ENCODE data around the gene TMEM150C.

Gene TMEM150C

DNA sequence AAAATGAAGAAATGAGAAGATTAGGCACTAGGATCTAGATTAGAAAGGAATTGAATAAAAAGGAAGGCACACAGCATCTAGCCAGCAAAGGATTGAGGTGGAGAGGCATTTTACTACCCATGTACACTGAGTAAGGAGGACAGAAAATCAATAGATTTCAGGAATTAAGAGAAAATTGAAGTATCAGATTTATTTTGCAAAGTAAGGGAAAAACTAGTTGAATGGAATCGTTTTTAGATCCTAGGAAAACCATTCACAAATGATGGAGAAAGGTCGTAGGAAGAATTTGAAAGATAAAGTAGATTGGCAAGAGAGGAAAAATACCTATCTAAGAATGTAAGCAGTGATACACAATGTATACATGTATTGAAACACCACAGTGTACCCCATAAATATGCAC, 100.1 kb downstream of the TMEM150C start:
- H3K9me3 ChIP-seq (ENCODE audit: control insufficient read depth, insufficient read depth, low read length) = no peaks in the 10 kb centered on the region
- no peak overlapping the region for H3K4me3 ChIP-seq (ENCODE audit: low read depth, low read length)
- H3K27me3 ChIP-seq (ENCODE audit: control insufficient read depth, insufficient read depth, low read length) = no peaks in the 10 kb centered on the region
- H3K36me3 ChIP-seq (ENCODE audit: control insufficient read depth, insufficient read depth, low read length) = peaks cover 18% of the 10 kb centered on the region
- no peak overlapping the region for H3K9ac ChIP-seq (ENCODE audit: low read depth, low read length)
- no peaks in the 10 kb centered on the region for H3K4me1 ChIP-seq (ENCODE audit: control insufficient read depth, insufficient read depth, low read length)

DNA sequence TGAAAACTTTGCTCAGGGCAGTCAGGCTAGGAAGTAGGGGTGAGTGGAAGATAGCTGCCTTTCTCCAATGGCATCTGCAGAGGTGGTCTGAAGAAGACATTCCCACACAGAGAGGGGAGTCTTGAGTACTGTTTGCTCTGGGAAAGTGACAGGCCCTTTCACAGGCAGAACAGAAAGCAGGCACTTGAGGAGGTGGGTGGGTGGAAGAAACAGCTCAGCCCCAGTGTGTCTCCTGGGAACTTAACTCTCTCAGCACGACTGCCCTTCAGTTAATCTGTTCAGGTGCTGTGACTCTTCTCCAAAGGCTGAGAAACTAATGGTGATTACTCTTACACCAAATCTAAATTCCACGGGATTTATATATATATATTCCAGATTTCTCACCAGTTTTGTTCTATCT, 103.1 kb downstream of the TMEM150C start:
- Histone ChIP-seq H3K27me3 (ENCODE audit: control insufficient read depth, insufficient read depth, low read length) (no peaks in the 10 kb centered on the region), H3K36me3 (ENCODE audit: control insufficient read depth, insufficient read depth, low read length) (peaks cover 21% of the 10 kb centered on the region), H3K9me3 (ENCODE audit: control insufficient read depth, insufficient read depth, low read length) (no peaks in the 10 kb centered on the region), H3K4me1 (ENCODE audit: control insufficient read depth, insufficient read depth, low read length) (no peaks in the 10 kb centered on the region), H3K9ac (ENCODE audit: low read depth, low read length) (no peak overlapping the region), H3K4me3 (ENCODE audit: low read depth, low read length) (no peak overlapping the region)

DNA sequence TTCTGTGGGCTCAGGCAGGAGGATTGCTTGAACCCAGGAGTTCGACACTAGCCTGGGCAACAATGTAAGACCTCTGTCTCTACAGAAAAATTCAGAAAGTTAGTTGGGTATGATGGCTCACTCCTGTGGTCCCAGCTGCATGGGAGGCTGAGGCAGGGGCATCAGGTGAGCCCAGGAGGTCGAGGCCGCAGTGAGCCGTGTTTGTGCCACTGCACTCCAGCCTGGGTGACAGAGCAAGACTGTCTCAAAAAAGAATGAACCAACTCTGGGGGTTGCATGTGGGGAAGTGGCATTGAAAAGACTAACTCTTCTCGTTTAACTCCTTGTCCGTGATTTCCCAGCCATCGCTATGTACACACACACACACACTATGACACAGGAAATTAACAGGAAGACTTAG, 104.5 kb downstream of the TMEM150C start:
- peaks cover 18% of the 10 kb centered on the region for H3K36me3 ChIP-seq (ENCODE audit: control insufficient read depth, insufficient read depth, low read length)
- H3K4me1 ChIP-seq (ENCODE audit: control insufficient read depth, insufficient read depth, low read length) = no peaks in the 10 kb centered on the region
- H3K27me3 ChIP-seq (ENCODE audit: control insufficient read depth, insufficient read depth, low read length) = no peaks in the 10 kb centered on the region
- H3K9me3 ChIP-seq (ENCODE audit: control insufficient read depth, insufficient read depth, low read length) = no peaks in the 10 kb centered on the region
- H3K9ac ChIP-seq (ENCODE audit: low read depth, low read length) = no peak overlapping the region
- H3K4me3 ChIP-seq (ENCODE audit: low read depth, low read length) = no peak overlapping the region

DNA sequence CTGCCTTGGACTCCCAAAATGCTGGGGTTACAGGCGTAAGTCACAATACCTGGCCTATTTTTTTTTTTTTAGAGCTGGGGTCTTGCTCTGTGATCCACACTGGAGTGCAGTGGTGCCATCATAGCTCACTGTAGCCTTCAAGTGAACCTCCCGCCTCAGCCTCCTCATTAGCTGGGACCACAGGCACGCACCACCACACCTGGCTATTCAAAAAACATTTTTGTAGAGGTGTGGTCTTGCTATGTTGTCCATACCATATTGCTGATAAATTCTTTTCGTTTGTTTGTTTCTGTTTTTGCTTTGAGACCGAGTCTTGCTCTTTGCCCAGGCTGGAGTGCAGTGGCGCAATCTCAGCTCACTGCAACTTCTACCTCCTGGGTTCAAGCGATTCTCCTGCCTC, 109.8 kb downstream of the TMEM150C start:
- Histone ChIP-seq H3K27me3 (ENCODE audit: control insufficient read depth, insufficient read depth, low read length) (no peaks in the 10 kb centered on the region), H3K36me3 (ENCODE audit: control insufficient read depth, insufficient read depth, low read length) (peaks cover 32% of the 10 kb centered on the region), H3K4me3 (ENCODE audit: low read depth, low read length) (no peak overlapping the region), H3K9ac (ENCODE audit: low read depth, low read length) (no peak overlapping the region), H3K9me3 (ENCODE audit: control insufficient read depth, insufficient read depth, low read length) (no peaks in the 10 kb centered on the region), H3K4me1 (ENCODE audit: control insufficient read depth, insufficient read depth, low read length) (no peaks in the 10 kb centered on the region)

DNA sequence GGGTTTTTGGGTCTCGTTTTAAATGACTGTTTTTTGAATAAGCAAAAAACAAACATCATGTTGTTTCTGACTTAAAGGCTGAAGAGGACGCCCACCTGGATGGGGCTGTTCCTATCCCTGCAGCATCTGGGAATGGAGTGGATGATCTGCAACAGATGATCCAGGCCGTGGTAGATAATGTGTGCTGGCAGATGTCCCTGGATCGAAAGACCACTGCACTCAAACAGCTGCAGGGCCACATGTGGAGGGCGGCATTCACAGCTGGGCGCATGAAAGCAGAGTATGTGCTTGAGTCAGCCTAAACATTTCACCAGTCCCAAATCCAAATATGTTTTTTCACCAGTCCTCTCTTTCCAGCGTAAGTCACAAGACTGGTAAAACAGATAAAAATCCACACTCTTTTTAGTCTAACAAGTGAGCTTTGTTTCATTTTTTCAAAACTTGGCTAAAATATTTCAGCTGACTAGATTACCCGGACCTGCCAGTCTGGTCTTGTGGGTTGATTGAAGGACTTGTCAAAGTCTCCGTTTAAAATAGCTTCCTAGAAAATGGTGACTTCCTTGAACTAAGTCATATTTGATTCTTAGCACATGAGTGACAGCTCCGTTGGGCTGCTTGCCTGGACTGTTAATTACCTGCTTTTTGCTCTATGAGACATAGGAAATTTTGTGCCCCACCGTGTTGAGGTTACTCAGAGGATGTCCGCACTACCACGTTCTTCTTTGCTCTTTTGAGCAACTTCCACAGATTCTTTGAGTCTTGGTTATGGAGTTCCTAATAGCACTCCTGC, 110.6 kb downstream of the TMEM150C start:
- H3K9ac ChIP-seq (ENCODE audit: low read depth, low read length) = no peak overlapping the region
- H3K27me3 ChIP-seq (ENCODE audit: control insufficient read depth, insufficient read depth, low read length) = no peaks in the 10 kb centered on the region

DNA sequence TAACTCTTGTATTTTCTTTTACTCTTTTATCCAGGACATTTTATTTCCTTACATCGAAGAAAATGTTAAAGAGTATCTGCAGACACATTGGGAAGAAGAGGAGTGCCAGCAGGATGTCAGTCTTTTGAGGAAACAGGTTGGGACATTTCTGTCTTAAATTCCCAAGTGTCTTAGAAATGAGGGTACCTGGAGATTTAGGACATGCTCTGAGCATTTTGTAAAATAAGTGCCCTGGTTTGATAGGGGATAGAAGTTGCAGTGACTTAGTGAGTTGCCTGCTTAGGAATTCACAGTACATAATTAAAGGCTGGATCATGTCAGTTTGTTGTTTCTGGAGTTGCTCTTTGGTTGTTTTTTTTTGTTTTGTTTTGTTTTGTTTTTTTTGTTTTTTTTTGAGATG, 113.9 kb downstream of the TMEM150C start:
- Histone ChIP-seq H3K4me3 (ENCODE audit: low read depth, low read length) (no peak overlapping the region), H3K27me3 (ENCODE audit: control insufficient read depth, insufficient read depth, low read length) (no peaks in the 10 kb centered on the region), H3K9me3 (ENCODE audit: control insufficient read depth, insufficient read depth, low read length) (no peaks in the 10 kb centered on the region), H3K36me3 (ENCODE audit: control insufficient read depth, insufficient read depth, low read length) (peaks cover 29% of the 10 kb centered on the region), H3K4me1 (ENCODE audit: control insufficient read depth, insufficient read depth, low read length) (no peaks in the 10 kb centered on the region), H3K9ac (ENCODE audit: low read depth, low read length) (no peak overlapping the region)

More for the DNA sequence above, 110.6 kb downstream of the TMEM150C start:
- no peaks in the 10 kb centered on the region for H3K4me1 ChIP-seq (ENCODE audit: control insufficient read depth, insufficient read depth, low read length)
- H3K4me3 ChIP-seq (ENCODE audit: low read depth, low read length) = no peak overlapping the region
- no peaks in the 10 kb centered on the region for H3K9me3 ChIP-seq (ENCODE audit: control insufficient read depth, insufficient read depth, low read length)
- peaks cover 30% of the 10 kb centered on the region for H3K36me3 ChIP-seq (ENCODE audit: control insufficient read depth, insufficient read depth, low read length)

DNA sequence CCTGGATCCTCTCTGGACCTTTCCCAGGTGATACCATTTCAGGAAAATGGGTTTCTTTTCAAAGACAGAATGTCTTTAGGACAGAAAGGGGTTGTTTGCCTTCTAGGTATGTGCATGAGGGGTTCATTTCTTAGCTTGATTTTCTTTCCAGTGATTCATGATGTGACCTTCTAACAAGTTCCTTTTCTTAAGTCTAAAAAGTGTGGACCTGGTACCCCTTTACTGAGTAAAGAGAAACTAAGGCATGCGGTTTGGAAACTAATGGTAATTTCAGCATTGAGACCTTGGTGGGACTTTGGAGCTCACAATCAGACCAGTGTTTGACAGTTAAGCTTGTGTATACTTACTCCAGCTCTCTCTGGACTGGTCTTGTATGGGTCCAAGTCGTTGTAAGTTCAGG, 122.7 kb downstream of the TMEM150C start:
- Histone ChIP-seq H3K9ac (ENCODE audit: low read depth, low read length) (no peak overlapping the region), H3K27me3 (ENCODE audit: control insufficient read depth, insufficient read depth, low read length) (no peaks in the 10 kb centered on the region), H3K4me1 (ENCODE audit: control insufficient read depth, insufficient read depth, low read length) (peaks cover 11% of the 10 kb centered on the region), H3K36me3 (ENCODE audit: control insufficient read depth, insufficient read depth, low read length) (no peaks in the 10 kb centered on the region), H3K9me3 (ENCODE audit: control insufficient read depth, insufficient read depth, low read length) (no peaks in the 10 kb centered on the region), H3K4me3 (ENCODE audit: low read depth, low read length) (no peak overlapping the region)

DNA sequence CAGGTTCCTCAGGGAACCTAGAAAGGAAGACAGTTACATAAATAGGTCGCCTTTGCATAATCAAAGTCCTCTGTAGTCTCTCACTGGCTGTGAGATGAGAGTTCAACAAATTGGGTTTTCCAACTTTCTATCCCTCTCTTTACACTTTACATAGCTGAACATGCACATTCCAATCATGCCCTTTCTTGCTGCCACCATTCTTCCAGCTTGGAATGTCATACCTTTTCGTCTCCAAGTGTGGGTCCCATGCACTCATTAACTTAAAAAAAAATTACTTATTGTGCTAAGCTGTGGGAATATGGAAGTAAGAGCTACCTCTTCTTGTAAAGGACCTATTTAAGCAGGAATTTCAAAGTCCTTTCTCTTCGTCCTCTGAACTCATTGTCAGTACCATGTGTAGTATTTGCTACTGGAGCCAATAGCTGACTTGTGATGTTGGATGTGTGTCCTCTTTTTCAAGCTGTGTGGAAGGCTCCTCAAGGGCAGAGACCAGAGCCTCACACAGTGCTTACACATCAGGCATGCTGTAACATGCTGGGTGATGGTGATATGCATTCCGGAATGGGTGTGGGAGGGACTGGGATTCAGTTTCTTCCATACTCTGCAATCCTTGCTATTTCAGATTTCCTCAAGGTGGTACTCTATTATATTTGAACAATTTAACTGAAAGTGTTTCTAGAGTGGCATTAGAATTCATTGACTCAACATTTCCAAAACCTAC, 124.3 kb downstream of the TMEM150C start:
- Histone ChIP-seq H3K27me3 (ENCODE audit: control insufficient read depth, insufficient read depth, low read length) (no peaks in the 10 kb centered on the region), H3K36me3 (ENCODE audit: control insufficient read depth, insufficient read depth, low read length) (no peaks in the 10 kb centered on the region), H3K4me3 (ENCODE audit: low read depth, low read length) (no peak overlapping the region), H3K9ac (ENCODE audit: low read depth, low read length) (no peak overlapping the region), H3K9me3 (ENCODE audit: control insufficient read depth, insufficient read depth, low read length) (no peaks in the 10 kb centered on the region), H3K4me1 (ENCODE audit: control insufficient read depth, insufficient read depth, low read length) (peaks cover 14% of the 10 kb centered on the region)

DNA sequence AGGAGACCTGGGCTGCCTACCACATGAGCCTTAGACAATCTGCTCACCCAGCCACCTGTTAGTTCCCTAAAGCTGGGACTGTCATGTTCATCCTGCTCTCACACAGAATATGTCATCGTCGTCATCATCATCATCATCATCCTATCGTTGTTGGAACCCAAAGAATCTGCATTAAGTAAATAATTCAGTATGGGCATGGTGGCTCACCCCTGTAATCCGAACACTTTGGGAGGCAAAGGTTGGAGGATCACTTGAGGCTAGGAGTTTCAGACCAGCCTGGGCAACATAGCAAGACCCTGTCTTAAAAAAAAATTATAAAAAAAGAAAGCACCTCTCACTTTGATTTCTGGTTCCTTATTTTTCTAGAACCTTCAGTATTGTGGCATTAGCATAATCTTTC, 125.0 kb downstream of the TMEM150C start:
- Histone ChIP-seq H3K4me3 (ENCODE audit: low read depth, low read length) (no peak overlapping the region), H3K36me3 (ENCODE audit: control insufficient read depth, insufficient read depth, low read length) (no peaks in the 10 kb centered on the region), H3K27me3 (ENCODE audit: control insufficient read depth, insufficient read depth, low read length) (no peaks in the 10 kb centered on the region), H3K9ac (ENCODE audit: low read depth, low read length) (no peak overlapping the region), H3K9me3 (ENCODE audit: control insufficient read depth, insufficient read depth, low read length) (no peaks in the 10 kb centered on the region), H3K4me1 (ENCODE audit: control insufficient read depth, insufficient read depth, low read length) (peaks cover 14% of the 10 kb centered on the region)

DNA sequence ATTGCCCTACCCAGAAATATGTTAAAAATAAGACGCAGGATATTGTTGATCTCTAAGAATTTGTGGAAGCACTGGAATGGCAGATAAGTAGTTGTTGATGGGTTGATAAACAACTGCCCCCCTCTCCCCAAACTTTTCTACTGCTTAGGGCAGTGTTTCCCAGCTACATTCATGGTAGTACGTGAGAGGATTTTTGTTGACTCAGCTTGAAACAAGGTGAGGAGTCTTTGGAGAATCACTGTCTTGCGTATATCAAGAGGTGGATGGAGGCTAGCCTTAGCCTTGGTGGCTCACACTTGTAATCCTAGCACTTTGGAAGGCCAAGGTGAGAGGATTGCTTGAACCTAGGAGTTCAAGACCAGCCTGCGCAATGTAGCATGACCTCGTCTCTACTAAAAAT, 125.7 kb downstream of the TMEM150C start:
- H3K36me3 ChIP-seq (ENCODE audit: control insufficient read depth, insufficient read depth, low read length) = no peaks in the 10 kb centered on the region
- no peak overlapping the region for H3K9ac ChIP-seq (ENCODE audit: low read depth, low read length)
- H3K4me3 ChIP-seq (ENCODE audit: low read depth, low read length) = no peak overlapping the region
- H3K9me3 ChIP-seq (ENCODE audit: control insufficient read depth, insufficient read depth, low read length) = no peaks in the 10 kb centered on the region
- H3K27me3 ChIP-seq (ENCODE audit: control insufficient read depth, insufficient read depth, low read length) = no peaks in the 10 kb centered on the region
- H3K4me1 ChIP-seq (ENCODE audit: control insufficient read depth, insufficient read depth, low read length) = peaks cover 14% of the 10 kb centered on the region

DNA sequence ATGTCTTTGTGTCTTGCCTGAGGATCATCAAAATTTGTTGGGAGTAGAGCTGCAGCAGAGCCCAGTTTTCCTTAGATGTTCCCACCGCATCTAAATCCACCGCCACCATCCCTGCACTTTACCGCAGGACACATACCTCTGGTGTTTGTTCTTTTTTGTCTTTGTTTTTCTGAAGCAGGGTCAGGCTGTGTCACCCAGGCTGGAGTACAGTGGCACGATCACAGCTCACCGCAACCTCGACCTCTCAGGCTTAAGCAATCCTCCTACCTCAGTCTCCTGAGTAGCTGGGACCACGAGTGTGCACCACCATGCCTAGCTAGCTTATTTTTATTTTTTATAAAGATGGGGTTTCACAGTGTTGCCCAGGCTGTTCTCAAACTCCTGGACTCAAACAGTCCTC, 126.8 kb downstream of the TMEM150C start:
- Histone ChIP-seq H3K4me1 (ENCODE audit: control insufficient read depth, insufficient read depth, low read length) (peaks cover 13% of the 10 kb centered on the region), H3K9ac (ENCODE audit: low read depth, low read length) (no peak overlapping the region), H3K27me3 (ENCODE audit: control insufficient read depth, insufficient read depth, low read length) (no peaks in the 10 kb centered on the region), H3K36me3 (ENCODE audit: control insufficient read depth, insufficient read depth, low read length) (peaks cover under 1% of the 10 kb centered on the region), H3K4me3 (ENCODE audit: low read depth, low read length) (no peak overlapping the region), H3K9me3 (ENCODE audit: control insufficient read depth, insufficient read depth, low read length) (no peaks in the 10 kb centered on the region)

DNA sequence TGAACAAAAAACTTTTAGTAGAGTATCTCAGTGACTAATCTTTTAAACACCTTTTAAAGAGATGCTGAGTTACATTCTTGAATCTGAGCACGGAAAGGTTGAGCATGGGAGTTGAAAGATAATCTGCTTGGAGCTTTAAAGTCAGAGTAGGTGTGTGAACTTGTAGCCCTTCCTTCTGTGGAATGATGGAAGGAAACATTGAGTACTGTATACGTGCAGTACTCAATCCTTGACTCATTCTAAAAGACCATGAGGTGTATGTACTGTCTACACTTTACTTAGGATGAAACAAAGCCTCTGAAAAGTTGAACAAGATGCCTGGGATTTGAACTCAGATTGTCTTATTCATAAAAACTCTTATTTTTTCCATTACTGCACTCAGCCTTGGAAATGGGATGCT, 128.0 kb downstream of the TMEM150C start:
- H3K9me3 ChIP-seq (ENCODE audit: control insufficient read depth, insufficient read depth, low read length) = no peaks in the 10 kb centered on the region
- H3K9ac ChIP-seq (ENCODE audit: low read depth, low read length) = no peak overlapping the region
- H3K36me3 ChIP-seq (ENCODE audit: control insufficient read depth, insufficient read depth, low read length) = peaks cover 2% of the 10 kb centered on the region
- H3K27me3 ChIP-seq (ENCODE audit: control insufficient read depth, insufficient read depth, low read length) = no peaks in the 10 kb centered on the region
- H3K4me1 ChIP-seq (ENCODE audit: control insufficient read depth, insufficient read depth, low read length) = peaks cover 10% of the 10 kb centered on the region
- H3K4me3 ChIP-seq (ENCODE audit: low read depth, low read length) = no peak overlapping the region
